Measurements from ENCODE around the gene IBA57. TPM values are rescaled to one million over a fixed set of nuclear protein-coding genes. Genes with fewer than 3 reads are reported as not detected.

The IBA57 gene
- 2.6 and 10.4 TPM in 2 replicates for total RNA-seq

DNA sequence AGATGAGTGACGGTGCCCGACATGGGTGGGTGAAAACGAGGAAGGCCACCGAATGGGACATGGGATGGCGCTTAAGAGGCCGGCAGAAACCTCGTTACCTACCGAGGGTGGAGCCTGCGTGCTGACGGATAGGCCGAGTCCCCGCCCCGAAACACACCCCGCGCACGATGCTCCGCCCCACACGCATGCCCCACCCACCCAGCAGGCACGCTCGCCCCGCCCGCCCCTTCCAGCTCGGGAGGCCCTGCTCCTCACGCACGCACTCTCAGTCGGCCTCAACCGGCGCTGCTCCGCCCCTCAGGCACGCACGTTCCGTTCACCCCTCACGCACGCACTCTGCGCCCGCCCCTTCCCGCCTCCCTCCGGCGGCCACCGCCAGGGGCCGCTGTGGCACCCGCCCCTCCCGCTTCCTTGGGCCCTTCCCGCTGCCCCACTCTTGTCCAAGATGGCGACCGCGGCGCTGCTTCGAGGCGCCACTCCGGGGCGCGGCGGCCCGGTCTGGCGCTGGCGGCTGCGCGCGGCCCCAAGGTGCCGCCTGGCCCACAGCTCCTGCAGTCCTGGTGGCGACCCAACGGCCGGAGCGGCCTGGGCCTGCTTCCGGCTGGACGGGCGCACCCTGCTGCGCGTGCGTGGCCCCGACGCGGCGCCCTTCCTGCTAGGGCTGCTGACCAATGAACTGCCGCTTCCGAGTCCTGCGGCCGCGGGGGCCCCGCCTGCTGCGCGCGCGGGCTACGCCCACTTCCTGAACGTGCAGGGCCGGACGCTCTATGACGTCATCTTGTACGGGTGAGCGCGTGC is at the start of gene IBA57:
Gene IBA57 (plus strand): TSS at position 433 of the 798 bp plus-strand sequence. CDS start 13 bp downstream, at position 446.
- DNase-seq (ENCODE audit: low read depth): peak; percentile 91

DNA sequence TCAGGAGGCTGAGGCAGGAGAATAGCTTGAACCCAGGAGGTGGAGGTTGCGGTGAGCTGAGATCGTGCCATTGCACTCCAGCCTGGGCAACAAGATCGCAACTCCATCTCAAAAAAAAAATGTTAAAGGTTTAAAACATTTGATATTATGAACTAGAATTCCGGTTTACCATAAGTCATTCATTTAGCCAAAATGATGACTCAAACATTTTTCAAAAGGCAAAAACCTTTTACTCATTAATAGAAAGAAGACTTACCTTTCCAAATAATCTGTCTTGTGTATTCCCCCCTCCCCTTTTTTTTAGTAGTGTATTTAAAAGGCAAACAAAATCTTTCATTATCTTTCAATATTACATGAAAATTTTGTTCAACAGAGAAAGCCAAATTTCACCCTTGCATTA is 48.3 kb upstream of the IBA57 start:
- no peak for DNase-seq (ENCODE audit: low read depth)

DNA sequence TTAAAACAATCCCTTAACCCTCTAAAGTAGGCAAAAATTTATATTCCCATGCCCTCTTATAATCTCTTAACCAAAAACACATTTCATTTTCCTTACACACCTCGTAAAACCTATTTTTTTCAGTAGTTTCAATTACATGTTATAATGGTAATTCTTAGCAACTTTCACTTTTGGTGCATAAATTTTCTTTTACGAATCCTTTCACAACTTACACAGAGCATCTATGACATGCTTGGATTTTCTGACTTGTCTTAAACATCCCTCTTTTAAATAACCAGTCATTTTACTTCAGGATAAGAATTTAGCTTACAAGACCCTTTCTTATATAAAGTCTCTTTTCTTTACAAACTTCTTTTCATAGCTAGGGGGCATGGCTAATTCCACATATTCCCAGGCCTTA is 47.6 kb upstream of the IBA57 start:
- DNase-seq (ENCODE audit: low read depth): no peak

DNA sequence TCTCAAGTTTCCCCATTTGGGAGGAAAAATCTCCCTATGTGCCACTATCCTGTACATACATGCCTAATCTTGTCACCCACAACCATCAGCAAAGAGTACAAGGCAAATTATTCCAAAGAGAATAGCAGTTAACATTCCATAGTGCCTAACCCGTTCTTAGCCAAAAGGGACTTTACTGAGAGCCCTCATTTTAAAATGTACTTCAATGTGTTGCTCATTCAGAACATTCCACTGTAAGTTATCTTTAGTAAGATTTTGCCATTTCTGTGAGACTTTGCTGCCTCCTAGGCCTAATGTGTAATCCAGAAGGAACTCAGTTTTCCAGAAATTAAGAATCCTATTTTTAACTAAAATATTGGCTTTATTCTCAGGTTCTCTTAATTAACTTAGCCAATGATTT is 45.3 kb upstream of the IBA57 start:
- no peak for DNase-seq (ENCODE audit: low read depth)

DNA sequence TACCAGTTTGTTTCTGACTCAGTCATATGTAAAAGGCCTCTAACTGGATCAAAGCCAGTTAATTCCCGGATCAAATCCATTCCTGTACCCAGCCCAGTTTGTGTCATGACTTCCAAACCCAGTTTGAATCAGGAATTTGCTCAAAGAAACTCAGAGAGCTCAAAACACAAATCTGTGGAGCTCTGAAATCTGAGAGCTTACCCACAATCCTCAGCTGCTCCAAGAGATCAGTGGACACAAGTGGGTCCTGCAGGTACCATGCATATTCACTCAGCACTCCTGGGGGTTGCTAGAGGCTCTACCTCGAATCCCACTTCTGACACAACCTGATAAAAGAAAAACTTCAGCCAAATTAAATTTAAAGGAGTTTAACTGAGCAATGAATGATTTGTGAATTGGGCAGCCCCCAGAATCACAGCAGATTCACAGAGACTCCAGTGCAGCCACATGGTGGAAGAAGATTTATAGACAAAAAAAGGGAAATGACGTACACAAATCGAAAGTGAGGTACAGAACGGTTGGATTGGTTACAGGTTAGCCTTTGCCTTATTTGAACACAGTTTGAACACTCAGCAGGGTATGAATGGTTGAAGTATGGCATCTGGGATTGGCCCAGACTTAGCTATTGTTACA is 44.6 kb upstream of the IBA57 start:
- no peak for DNase-seq (ENCODE audit: low read depth)

DNA sequence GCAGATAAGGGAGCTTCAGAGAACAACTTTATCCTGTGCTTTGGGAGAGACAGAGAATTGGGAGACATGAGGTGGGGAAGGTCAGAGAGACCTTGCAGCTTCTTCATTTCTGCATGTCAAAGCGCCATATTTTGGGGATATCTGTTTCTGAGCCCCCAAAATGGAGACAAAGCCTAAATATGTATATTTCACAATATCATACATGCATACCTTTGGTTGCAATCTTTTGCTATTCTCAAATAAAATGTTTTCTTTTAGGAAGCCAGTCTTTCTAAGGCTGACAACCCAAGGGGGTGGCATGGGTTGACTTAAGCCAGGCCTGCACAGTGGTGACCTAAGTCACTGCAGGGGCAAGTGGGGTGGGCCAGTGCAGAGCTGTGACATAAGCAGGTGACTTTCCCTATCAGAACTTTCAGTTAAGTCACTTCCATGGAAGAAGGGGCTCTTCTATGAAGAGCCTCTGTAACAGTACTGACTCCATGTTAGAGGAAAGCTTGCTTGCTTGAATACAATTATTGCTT is 42.6 kb upstream of the IBA57 start:
- DNase-seq (ENCODE audit: low read depth): no peak

DNA sequence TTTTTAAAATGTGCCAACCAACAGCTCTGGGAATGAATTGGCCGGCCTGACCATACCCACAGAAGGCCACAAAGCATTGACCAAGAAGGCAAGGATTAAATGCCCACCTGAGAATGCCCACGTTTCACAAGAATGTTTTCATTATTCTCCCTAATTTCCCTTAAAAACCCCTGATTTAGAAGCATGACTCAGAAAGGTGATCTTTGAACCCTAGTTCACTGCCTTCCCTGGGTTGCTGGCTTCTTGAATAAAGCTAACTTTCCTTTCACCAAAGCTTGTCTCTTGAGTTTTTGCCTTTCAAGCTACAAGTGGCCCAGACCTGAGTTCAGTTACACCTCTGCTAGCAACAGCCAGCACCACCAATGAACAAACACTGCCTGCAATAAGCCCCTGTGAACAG is 42.1 kb upstream of the IBA57 start:
- DNase-seq (ENCODE audit: low read depth): no peak

DNA sequence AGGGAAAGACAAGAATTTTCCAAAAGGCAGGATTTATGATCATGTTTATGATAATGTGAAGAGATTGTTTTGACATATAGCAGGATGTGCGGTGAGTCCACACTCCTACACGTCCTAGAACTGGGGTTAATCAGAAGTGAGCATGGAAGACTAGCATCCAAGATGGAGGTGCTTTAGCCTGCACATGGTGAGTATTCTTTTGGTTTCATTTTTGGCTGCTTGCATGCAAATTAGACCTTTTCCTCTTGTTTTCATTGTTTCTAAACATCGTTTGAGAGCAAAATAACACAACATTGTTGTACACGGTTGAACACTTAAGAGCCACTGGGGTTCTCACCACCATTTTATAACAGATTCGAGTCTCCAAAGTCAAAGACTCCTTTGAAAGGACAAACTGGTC is 40.4 kb upstream of the IBA57 start:
- no peak for DNase-seq (ENCODE audit: low read depth)

DNA sequence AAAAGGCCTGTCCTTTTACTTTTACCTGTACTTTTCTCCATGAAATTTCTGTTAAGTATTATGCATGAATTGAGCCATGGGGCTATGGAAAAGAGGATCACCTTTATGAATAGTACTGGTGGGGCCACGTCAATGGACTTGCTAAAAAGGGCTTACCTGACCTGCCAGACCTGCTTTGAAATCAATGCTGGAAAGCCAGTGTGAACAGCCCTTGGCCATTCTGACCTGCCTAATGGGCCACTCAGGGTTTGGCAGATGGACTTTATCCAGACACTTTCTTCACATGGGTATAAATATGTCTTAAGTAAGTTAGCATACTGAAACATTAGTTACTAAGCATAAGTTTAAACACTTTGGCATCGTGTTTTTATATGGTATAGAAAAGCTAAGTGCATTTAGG is 33.8 kb upstream of the IBA57 start:
- DNase-seq (ENCODE audit: low read depth): no peak

DNA sequence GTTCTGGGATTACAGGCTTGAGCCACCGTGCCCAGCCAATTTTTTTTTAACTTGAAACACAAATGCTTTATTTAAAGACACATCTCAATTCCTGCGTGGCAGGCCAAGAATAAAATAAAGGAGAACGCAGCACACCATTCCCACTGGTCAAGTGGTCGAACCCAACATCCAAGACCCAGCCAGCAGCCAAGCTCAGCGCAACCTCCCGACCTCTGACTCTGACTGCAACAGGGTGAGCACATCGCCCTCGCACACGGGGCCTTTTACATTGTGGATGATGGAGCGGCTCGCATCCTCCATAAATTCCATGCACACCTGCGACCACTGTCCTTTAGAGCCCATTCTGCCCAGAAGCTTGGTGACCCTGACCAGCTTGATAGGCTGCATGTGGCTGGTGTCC is 31.0 kb upstream of the IBA57 start:
- no peak for DNase-seq (ENCODE audit: low read depth)

DNA sequence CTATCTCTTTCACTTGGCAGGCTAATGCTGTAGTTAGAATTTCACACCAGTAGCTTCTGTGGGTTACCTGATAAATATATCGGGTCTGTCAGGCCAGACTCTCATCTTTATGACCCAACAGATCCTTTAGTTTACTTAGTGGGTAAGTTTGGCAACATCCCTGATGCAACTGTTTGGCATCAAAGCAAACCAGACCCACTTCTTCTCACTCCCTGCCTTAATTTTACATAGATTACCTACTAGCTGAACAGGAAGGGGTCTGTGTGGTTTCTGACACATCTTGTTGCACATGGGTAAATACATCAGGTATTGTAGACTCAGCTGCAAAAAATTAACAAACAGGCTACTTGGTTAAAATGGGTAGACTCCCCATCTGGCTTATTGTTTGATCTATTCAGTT is 28.7 kb upstream of the IBA57 start:
- peak; percentile 11 for DNase-seq (ENCODE audit: low read depth)

DNA sequence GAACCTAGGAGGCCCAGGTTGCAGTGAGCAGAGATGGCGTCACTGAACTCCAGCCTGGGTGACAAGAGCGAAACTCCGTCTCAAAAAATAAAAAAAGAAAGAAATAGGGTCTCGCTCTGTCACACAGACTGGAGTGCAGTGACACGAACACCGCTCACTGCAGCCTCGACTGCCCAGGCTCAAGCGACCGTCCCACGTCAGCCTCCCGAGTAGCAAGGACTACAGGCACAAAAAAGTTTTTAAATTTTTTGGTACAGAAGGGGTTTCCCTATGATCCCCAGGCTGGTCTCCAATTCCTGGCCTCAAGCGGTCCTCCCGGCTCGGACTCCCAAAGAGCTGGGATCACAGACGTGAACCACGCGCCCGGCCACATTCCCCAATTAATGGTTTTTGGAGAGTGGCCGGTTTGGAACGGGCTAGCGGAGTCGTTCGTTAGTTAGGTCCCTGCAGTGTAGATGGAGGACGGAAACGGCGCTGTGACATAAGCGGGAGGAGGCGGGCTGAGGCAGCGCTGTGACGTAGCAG is 26.1 kb upstream of the IBA57 start:
- DNase-seq (ENCODE audit: low read depth): no peak

DNA sequence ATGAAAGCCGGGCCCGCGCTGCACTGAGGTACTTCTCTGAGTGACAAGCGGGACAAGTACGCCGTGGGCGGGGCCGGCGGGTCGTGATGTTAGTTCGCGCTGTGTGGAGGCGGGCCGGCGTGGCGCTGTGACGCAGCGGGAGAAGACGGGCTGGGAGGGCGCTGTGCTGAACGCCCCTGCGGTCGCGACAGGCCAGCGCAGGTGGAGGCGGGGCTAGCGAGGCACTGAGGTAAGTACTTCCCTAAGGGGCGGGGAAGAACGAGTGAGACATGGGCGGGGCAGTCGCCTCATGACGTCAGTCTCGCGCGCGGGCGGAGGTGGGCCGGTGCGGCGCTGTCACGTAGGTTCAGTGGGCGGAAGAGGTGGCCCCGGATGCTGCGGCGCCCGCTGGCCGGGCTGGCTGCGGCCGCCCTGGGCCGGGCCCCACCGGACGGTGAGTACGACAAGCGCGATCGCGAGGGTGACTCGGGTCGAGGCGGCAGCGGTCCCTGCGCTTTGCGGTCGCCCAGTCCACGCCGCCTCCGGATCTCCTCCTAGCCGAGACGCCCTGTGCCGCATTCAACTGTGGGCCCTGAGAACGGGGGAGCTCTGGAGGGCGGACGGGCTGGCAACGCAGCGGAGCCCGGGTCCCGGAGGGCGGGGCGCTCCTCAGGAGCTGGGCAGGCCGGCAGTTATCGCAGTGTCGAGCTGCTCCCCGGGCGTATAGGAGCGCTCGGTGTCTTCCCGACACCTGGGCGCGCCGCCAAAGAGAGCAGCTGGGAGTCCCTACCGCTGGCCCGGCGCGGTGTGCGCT is 25.5 kb upstream of the IBA57 start, which contains the start of gene GUK1:
Gene GUK1 (plus strand): TSS at position 349 of the 793 bp plus-strand sequence. CDS start 24 bp downstream, at position 373.
- peak; percentile 96 for DNase-seq (ENCODE audit: low read depth)

DNA sequence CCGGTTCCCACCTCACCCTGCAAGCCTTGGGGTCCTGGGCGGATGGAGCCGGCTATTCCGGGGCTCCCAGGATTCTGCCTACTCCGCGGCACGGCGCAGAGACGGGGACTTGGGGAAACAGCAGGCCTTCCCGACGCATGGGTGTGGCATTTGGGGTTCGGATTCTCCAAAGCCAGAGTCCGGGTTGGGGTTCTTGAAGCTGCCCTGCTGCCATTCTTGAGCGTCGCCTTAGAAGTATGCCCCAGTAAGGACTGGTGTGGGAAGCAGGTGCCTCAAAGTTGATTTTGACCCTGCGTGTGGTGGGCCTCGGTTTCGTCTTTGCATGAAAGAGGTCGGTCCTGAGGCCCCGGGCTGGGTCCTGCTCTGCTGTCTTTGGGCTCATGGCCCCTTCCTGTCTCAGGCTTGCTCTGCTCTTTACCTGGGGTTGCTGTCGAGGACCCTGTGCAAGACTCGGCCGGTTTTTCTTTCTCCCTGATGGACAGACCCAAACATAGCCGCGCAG is 24.8 kb upstream of the IBA57 start:
- no peak for DNase-seq (ENCODE audit: low read depth)

DNA sequence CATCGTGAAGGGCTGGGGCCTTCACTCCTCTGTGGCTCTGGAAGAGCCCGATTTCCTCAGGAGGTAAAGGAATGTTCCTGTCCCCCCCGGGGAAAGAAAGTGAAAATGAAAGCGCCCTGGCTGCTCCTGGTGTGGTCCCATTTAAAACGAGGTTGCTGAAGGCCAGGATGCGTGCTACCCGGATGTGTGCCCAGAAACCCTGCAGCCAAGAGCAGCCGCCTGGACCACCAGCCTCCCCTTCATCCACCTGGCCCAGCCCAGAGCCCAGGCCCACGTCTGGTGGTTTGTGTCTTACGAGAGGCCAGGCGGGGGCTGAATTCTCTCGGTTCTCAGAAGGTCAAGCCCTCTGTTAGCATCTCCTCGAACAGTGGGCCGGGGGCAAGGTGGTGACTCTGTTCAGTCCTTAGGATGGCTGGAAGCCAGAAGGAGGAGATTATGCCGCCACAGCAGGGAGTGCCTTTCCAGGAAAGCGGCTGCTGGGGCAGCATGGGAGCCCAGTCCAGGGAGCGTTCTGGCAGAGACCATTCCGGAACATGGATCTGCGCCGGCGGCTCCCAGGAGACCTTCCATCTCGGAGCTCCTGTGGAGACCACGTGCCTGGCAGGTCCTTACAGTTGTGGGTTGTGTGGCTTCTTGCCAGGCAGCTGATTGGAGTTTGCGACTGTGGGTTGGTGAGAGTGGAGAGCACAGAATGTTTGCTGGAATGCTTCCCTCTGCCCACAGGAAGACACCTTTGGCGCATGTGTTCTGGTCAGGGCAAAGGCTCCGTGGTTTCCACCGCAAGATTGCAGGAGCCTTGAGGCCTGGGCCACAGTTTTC is 24.2 kb upstream of the IBA57 start:
- peak; percentile 47 for DNase-seq (ENCODE audit: low read depth)

DNA sequence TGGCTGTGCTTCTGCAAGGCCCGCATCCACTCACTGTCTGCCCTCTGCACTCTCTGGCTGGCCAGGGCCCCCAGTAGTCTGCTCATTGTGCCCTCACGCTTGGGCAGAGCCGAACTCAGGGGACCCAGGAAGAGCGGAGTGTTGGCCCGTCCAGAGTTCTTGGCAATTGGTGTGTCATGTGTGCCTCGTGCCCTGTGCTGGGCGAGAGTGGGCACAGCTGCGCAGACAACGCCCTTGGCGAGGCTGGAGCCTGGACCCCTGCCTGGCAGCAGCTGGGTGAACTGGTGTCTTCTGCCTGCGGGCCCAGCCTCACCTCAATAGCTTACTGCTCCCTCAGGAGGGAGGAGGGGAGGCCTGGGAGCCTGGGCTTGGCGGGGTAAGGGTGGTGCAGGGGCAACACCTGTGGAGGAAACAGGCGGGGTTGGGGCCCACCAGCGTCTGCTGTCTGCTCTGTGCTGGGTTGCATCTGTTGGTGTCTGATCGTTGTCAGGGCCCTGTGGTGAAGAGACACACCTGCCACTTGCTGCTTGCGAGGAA is 23.4 kb upstream of the IBA57 start:
- DNase-seq (ENCODE audit: low read depth): no peak

DNA sequence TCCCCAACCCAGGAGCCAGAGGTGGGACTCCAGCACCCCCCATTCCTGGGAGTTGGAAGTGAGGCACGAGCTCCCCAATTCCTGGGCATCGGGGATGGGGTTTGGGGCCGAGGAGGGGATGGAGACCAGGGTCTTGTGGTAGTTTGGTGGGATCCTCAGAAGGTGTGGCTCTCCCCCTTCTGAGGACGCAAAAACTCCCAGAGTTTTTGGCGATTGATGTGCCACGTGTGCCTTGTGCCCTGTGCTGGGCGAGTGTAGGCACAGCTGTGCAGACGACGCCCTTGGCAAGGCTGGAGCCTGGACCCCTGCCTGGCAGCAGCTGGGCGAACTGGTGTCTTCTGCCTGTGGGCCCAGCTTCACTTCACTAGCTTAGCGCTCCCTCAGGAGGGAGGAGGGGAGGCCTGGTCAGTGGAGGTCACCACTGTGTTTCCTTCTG is 22.9 kb upstream of the IBA57 start:
- DNase-seq (ENCODE audit: low read depth): no peak

DNA sequence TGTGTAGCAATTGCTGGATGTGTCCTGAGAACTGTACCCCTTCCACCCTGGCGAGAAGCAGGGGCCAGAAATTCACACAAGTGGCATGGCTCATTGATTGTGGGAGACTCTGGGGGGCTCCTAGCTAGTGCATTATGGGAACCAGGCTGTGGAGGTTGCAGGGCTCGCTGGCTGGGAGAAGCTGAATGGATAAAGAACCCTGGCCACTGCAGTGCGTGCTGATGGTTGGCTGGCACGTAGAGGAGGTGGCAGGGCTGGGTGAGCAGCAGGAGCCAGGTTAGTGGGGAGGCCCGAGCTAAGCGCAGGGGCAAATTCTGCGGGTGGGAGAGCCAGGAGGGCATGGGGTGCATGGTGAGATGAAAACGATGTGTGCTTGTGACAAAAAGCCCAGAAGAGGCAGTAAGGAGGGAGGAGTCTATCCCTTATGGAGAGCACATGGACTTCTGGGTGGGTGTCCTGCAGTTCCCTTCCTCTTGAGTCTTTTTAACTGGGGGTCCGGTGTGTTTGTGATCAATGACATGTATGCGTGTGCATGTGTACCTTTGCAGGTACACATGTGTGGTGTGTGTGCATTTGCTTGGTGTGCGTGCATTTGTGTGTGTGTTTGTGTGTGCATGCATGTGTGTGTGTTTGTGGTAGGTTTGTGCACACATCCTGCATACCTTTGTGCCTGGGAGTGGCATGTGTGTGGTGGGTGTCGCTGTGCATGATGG is 22.0 kb upstream of the IBA57 start:
- no peak for DNase-seq (ENCODE audit: low read depth)

DNA sequence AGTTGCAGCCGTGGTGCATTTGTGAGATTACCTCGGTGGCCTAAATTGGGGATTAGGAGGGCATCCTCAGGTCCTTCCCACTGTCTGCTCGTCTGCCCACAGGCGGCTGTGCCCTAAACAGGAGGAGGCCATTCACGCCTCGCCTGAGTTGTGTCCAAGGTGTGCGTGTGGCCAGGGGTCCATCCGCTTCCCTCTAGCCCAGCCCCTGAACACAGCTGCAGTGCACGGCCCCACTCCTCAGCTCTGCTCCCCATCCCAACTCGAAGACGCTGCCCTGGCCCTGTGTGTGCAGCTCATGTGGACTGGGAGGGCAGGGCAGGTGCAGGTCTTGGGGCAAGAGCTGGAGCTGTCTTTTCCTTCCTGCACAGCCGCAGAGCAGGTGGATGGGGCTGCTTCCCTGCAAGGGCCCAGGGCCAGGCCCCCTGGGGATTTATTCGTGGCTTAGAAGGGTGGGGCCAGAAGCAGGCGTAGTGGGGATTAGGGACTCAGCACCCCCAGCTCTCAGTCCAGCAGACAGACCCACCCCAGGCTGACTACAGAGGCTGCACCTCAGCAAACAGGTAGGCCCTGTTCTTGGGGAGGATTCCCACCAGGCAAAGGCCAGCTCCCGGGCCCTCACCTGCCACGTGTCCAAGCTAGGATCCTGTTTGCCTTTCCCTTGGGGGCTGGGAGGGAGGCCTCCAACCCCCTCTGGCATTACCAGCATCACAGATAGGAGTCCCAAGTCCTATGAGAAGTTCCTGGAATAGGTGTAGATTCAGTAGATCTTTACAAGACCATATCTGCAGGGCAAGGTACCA is 21.2 kb upstream of the IBA57 start:
- no peak for DNase-seq (ENCODE audit: low read depth)
